A549 (cell line): ENCODE results near the gene NDUFA13.

Experiments
- EHMT2 ChIP-seq: fragments of 200-600 bp; sonication (generic); IDR thresholded peaks from 2 replicates; pipeline ENCODE4 v1.6.1; 2016; ENCODE audit warnings: antibody characterized with exemption, low read depth, mild to moderate bottlenecking, moderate library complexity
- TF ChIP-seq, protein P1 (sequence below): fragments of >200 bp; sonication (Bioruptor Twin); formaldehyde crosslinking; IDR thresholded peaks from 3 replicates; pipeline ENCODE4 v1.5.1; 2016
- TF ChIP-seq, protein P2 (sequence below): fragments of 200-600 bp; sonication (generic); IDR thresholded peaks from 2 replicates; pipeline ENCODE4 v1.6.1; 2016; ENCODE audit warnings: antibody characterized with exemption, mild to moderate bottlenecking, moderate library complexity

DNA sequence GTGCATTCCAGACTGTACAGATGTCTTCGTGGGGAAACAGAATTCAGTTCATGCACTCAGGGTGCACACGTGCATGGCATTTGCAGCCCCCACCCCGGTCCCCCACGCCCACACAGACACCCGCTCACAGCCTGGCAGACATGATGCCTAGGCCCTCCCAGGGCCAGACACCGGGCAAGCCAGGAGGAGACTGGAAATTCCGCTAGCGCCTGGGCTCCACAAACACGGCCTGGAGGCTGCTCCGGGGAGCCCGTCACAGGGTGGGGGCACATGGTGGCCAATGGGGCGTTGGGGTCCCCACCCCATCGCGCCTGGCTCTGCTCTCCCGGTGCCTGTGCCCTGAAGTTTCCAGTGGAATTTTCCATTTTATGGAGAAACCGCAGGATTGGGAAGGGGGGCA lies 25.6 kb downstream of the NDUFA13 start:
- TF ChIP-seq, protein P1, sequence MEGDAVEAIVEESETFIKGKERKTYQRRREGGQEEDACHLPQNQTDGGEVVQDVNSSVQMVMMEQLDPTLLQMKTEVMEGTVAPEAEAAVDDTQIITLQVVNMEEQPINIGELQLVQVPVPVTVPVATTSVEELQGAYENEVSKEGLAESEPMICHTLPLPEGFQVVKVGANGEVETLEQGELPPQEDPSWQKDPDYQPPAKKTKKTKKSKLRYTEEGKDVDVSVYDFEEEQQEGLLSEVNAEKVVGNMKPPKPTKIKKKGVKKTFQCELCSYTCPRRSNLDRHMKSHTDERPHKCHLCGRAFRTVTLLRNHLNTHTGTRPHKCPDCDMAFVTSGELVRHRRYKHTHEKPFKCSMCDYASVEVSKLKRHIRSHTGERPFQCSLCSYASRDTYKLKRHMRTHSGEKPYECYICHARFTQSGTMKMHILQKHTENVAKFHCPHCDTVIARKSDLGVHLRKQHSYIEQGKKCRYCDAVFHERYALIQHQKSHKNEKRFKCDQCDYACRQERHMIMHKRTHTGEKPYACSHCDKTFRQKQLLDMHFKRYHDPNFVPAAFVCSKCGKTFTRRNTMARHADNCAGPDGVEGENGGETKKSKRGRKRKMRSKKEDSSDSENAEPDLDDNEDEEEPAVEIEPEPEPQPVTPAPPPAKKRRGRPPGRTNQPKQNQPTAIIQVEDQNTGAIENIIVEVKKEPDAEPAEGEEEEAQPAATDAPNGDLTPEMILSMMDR: no peak
- no peak for TF ChIP-seq EHMT2
- TF ChIP-seq, protein P2, sequence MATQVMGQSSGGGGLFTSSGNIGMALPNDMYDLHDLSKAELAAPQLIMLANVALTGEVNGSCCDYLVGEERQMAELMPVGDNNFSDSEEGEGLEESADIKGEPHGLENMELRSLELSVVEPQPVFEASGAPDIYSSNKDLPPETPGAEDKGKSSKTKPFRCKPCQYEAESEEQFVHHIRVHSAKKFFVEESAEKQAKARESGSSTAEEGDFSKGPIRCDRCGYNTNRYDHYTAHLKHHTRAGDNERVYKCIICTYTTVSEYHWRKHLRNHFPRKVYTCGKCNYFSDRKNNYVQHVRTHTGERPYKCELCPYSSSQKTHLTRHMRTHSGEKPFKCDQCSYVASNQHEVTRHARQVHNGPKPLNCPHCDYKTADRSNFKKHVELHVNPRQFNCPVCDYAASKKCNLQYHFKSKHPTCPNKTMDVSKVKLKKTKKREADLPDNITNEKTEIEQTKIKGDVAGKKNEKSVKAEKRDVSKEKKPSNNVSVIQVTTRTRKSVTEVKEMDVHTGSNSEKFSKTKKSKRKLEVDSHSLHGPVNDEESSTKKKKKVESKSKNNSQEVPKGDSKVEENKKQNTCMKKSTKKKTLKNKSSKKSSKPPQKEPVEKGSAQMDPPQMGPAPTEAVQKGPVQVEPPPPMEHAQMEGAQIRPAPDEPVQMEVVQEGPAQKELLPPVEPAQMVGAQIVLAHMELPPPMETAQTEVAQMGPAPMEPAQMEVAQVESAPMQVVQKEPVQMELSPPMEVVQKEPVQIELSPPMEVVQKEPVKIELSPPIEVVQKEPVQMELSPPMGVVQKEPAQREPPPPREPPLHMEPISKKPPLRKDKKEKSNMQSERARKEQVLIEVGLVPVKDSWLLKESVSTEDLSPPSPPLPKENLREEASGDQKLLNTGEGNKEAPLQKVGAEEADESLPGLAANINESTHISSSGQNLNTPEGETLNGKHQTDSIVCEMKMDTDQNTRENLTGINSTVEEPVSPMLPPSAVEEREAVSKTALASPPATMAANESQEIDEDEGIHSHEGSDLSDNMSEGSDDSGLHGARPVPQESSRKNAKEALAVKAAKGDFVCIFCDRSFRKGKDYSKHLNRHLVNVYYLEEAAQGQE: no peak
